ENCODE measurements around the gene TNFRSF14. TPM values are rescaled to one million over a fixed set of nuclear protein-coding genes. Genes with fewer than 3 reads are reported as not detected.

TNFRSF14 gene
- total and polyA plus RNA-seq, 9 of the 15 experiments (the other 6 are each of a cell fraction or from before 2014, with no cell fraction given) = 0.11 to 2.3 (median 0.68) TPM; not detected in 2

DNA sequence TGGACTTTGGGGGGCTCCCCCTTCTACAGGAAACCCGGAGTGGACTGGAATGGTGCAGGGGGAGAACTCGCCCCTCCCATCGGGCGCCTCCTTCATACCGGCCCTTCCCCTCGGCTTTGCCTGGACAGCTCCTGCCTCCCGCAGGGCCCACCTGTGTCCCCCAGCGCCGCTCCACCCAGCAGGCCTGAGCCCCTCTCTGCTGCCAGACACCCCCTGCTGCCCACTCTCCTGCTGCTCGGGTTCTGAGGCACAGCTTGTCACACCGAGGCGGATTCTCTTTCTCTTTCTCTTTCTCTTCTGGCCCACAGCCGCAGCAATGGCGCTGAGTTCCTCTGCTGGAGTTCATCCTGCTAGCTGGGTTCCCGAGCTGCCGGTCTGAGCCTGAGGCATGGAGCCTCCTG, at the start of gene TNFRSF14 (continued):
- TF ChIP-seq TCF7L2 (IDR thresholded peaks at IDR 0.05; ENCODE audit: low read depth, low read length) (no peak), ZNF766 (CRISPR knock-in tag; conservative IDR thresholded peaks at IDR 0.05) (peak; percentile 49), ZBTB7A (IDR thresholded peaks at IDR 0.05; ENCODE audit: borderline replicate concordance, control insufficient read depth, low read depth, low read length) (peak; percentile 57; the same call in 1 of the 2 replicates), ZNF408 (CRISPR knock-in tag; IDR thresholded peaks at IDR 0.05; ENCODE audit: low read depth) (no peak), RBFOX2 (IDR thresholded peaks at IDR 0.05; ENCODE audit: low read depth, low read length) (peak; percentile 42; the same call in 1 of the 2 replicates), NFRKB (IDR thresholded peaks at IDR 0.05; ENCODE audit: low read depth) (peak; percentile 88), ZNF57 (CRISPR knock-in tag; IDR thresholded peaks at IDR 0.05) (no peak), PPARD (CRISPR knock-in tag; IDR thresholded peaks at IDR 0.05) (no peak), KDM1A (IDR thresholded peaks at IDR 0.05) (no peak), SMAD3 (CRISPR knock-in tag; conservative IDR thresholded peaks at IDR 0.05) (no peak), STAG1 (CRISPR knock-in tag; IDR thresholded peaks at IDR 0.05; ENCODE audit: borderline replicate concordance) (no peak), TAF7 (tag; IDR thresholded peaks at IDR 0.05) (peak; percentile 57), ETV6 (IDR thresholded peaks at IDR 0.05; ENCODE audit: borderline replicate concordance in 1 of 2, low read depth in 2 of 2, low read length in 1 of 2) (no peak), ETV6 (CRISPR knock-in tag; IDR thresholded peaks at IDR 0.05; ENCODE audit: borderline replicate concordance) (no peak), HNRNPL (IDR thresholded peaks at IDR 0.05; ENCODE audit: low read depth, low read length) (no peak), TBL1XR1 (IDR thresholded peaks at IDR 0.05; ENCODE audit: low read length in 2 of 2) (no peak), HNRNPK (IDR thresholded peaks at IDR 0.05; ENCODE audit: low read depth, low read length, poor library complexity, severe bottlenecking) (no peak), BRCA1 (IDR thresholded peaks at IDR 0.05) (no peak), BRCA1 (CRISPR knock-in tag; IDR thresholded peaks at IDR 0.05) (no peak), SAFB2 (IDR thresholded peaks at IDR 0.05; ENCODE audit: borderline replicate concordance, low read depth, low read length, severe bottlenecking) (no peak), SOX6 (IDR thresholded peaks at IDR 0.05) (no peak), ZNF197 (CRISPR knock-in tag; IDR thresholded peaks at IDR 0.05; ENCODE audit: low read depth) (no peak), ZNF3 (CRISPR knock-in tag; IDR thresholded peaks at IDR 0.05) (no peak), PHB (CRISPR knock-in tag; IDR thresholded peaks at IDR 0.05) (no peak)
- TF ChIP-seq, protein P1, sequence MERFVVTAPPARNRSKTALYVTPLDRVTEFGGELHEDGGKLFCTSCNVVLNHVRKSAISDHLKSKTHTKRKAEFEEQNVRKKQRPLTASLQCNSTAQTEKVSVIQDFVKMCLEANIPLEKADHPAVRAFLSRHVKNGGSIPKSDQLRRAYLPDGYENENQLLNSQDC (CRISPR knock-in tag; IDR thresholded peaks at IDR 0.05) = no peak
- TF ChIP-seq, protein P2, sequence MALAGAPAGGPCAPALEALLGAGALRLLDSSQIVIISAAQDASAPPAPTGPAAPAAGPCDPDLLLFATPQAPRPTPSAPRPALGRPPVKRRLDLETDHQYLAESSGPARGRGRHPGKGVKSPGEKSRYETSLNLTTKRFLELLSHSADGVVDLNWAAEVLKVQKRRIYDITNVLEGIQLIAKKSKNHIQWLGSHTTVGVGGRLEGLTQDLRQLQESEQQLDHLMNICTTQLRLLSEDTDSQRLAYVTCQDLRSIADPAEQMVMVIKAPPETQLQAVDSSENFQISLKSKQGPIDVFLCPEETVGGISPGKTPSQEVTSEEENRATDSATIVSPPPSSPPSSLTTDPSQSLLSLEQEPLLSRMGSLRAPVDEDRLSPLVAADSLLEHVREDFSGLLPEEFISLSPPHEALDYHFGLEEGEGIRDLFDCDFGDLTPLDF (CRISPR knock-in tag; IDR thresholded peaks at IDR 0.05) = no peak
- TF ChIP-seq, protein P3, sequence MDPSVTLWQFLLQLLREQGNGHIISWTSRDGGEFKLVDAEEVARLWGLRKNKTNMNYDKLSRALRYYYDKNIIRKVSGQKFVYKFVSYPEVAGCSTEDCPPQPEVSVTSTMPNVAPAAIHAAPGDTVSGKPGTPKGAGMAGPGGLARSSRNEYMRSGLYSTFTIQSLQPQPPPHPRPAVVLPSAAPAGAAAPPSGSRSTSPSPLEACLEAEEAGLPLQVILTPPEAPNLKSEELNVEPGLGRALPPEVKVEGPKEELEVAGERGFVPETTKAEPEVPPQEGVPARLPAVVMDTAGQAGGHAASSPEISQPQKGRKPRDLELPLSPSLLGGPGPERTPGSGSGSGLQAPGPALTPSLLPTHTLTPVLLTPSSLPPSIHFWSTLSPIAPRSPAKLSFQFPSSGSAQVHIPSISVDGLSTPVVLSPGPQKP (CRISPR knock-in tag; IDR thresholded peaks at IDR 0.05) = no peak
- TF ChIP-seq, protein P4, sequence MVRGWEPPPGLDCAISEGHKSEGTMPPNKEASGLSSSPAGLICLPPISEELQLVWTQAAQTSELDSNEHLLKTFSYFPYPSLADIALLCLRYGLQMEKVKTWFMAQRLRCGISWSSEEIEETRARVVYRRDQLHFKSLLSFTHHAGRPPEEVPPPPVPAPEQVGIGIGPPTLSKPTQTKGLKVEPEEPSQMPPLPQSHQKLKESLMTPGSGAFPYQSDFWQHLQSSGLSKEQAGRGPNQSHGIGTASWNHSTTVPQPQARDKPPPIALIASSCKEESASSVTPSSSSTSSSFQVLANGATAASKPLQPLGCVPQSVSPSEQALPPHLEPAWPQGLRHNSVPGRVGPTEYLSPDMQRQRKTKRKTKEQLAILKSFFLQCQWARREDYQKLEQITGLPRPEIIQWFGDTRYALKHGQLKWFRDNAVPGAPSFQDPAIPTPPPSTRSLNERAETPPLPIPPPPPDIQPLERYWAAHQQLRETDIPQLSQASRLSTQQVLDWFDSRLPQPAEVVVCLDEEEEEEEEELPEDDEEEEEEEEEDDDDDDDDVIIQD (CRISPR knock-in tag; IDR thresholded peaks at IDR 0.05) = no peak
